Activated T-helper 17 cell treated with anti-CD3 and anti-CD28 coated beads, Interleukin-2, amount 50 U/mL, for 72 hours (primary cell): Measurements from ENCODE around the gene EMC8. TPM values are rescaled to one million over a fixed set of nuclear protein-coding genes. Genes with fewer than 3 reads are reported as not detected.

ENCODE experiments used
- ATAC-seq: fragments of 150-1000 bp; cut with Tn5 transposase; replicated peaks from 2 replicates; pipeline ENCODE4 v1.10.0; 2021; ENCODE audit warnings: mild to moderate bottlenecking, moderate library complexity
- H3K27ac Mint-ChIP-seq: one replicate; pipeline ENCODE4 v1.8.0; 2022; ENCODE audit warnings: mixed read lengths
- H3K27me3 Mint-ChIP-seq: one replicate; pipeline ENCODE4 v1.8.0; 2022; ENCODE audit warnings: mixed read lengths
- H3K36me3 Mint-ChIP-seq: one replicate; pipeline ENCODE4 v1.8.0; 2022; ENCODE audit warnings: low read depth, mild to moderate bottlenecking, mixed read lengths
- H3K4me1 Mint-ChIP-seq: one replicate; pipeline ENCODE4 v1.8.0; 2022; ENCODE audit warnings: mixed read lengths
- H3K4me3 Mint-ChIP-seq: one replicate; pipeline ENCODE4 v1.8.0; 2022; ENCODE audit warnings: mild to moderate bottlenecking, mixed read lengths
- H3K9me3 Mint-ChIP-seq: one replicate; pipeline ENCODE4 v1.8.0; 2022; ENCODE audit warnings: mixed read lengths
- total RNA-seq, 2 donors: library from RNA; stranded (reverse); gene quantifications; one replicate each; pipeline ENCODE4 v1.2.3, GENCODE V29; 2022

EMC8 gene
- total RNA-seq, 2 donors from 2014 or later, result 17.4 to 42.7 TPM

GRCh38 chr16:85774136-85774535 lies 25.2 kb downstream of the EMC8 start:
- Mint-ChIP-seq H3K4me3 (no peak overlapping the region), H3K9me3 (no peaks in the 10 kb centered on the region), H3K36me3 (peaks cover 30% of the 10 kb centered on the region), H3K4me1 (no peaks in the 10 kb centered on the region), H3K27ac (no peak overlapping the region), H3K27me3 (no peaks in the 10 kb centered on the region)
- no peak for ATAC-seq

GRCh38 chr16:85773044-85773443 lies 26.3 kb downstream of the EMC8 start:
- no peak for ATAC-seq
- Mint-ChIP-seq H3K4me1 (no peaks in the 10 kb centered on the region), H3K4me3 (no peak overlapping the region), H3K9me3 (no peaks in the 10 kb centered on the region), H3K36me3 (peaks cover 19% of the 10 kb centered on the region), H3K27me3 (no peaks in the 10 kb centered on the region), H3K27ac (no peak overlapping the region)

- no peaks in the 10 kb centered on the region for H3K36me3 Mint-ChIP-seq
- no peak overlapping the region for H3K27ac Mint-ChIP-seq
- no peak for ATAC-seq
- H3K9me3 Mint-ChIP-seq, result no peaks in the 10 kb centered on the region
- H3K27me3 Mint-ChIP-seq, result peaks cover 2% of the 10 kb centered on the region
- H3K4me1 Mint-ChIP-seq, result no peaks in the 10 kb centered on the region
- no peak overlapping the region for H3K4me3 Mint-ChIP-seq
Observed at GRCh38 chr16:85770741-85771140, 28.6 kb downstream of the EMC8 start.

GRCh38 chr16:85768199-85768598 lies 31.1 kb downstream of the EMC8 start:
- H3K27ac Mint-ChIP-seq, result no peak overlapping the region
- no peak overlapping the region for H3K4me3 Mint-ChIP-seq
- no peaks in the 10 kb centered on the region for H3K36me3 Mint-ChIP-seq
- peaks cover 2% of the 10 kb centered on the region for H3K27me3 Mint-ChIP-seq
- ATAC-seq, result no peak
- H3K4me1 Mint-ChIP-seq, result no peaks in the 10 kb centered on the region
- H3K9me3 Mint-ChIP-seq, result no peaks in the 10 kb centered on the region

- ATAC-seq, result peak; percentile 31
- Mint-ChIP-seq H3K27me3 (peaks cover 2% of the 10 kb centered on the region), H3K9me3 (no peaks in the 10 kb centered on the region), H3K27ac (no peak overlapping the region), H3K36me3 (no peaks in the 10 kb centered on the region), H3K4me1 (no peaks in the 10 kb centered on the region), H3K4me3 (no peak overlapping the region)
Observed at GRCh38 chr16:85767531-85767930, 31.8 kb downstream of the EMC8 start.

- ATAC-seq, result no peak
- H3K27ac Mint-ChIP-seq, result no peak overlapping the region
- no peaks in the 10 kb centered on the region for H3K9me3 Mint-ChIP-seq
- no peak overlapping the region for H3K4me3 Mint-ChIP-seq
- no peaks in the 10 kb centered on the region for H3K36me3 Mint-ChIP-seq
- peaks cover 6% of the 10 kb centered on the region for H3K27me3 Mint-ChIP-seq
- H3K4me1 Mint-ChIP-seq, result no peaks in the 10 kb centered on the region
Observed at GRCh38 chr16:85765767-85766166, 33.6 kb downstream of the EMC8 start.

GRCh38 chr16:85765211-85765610 lies 34.1 kb downstream of the EMC8 start:
- Mint-ChIP-seq H3K36me3 (no peaks in the 10 kb centered on the region), H3K4me1 (no peaks in the 10 kb centered on the region), H3K9me3 (no peaks in the 10 kb centered on the region), H3K27me3 (peaks cover 9% of the 10 kb centered on the region), H3K27ac (no peak overlapping the region), H3K4me3 (no peak overlapping the region)
- ATAC-seq, result no peak

GRCh38 chr16:85763616-85764015 lies 35.7 kb downstream of the EMC8 start:
- ATAC-seq, result no peak

GRCh38 chr16:85762970-85763369 lies 36.4 kb downstream of the EMC8 start:
- Mint-ChIP-seq H3K27ac (no peak overlapping the region), H3K4me3 (no peak overlapping the region), H3K4me1 (no peaks in the 10 kb centered on the region), H3K9me3 (no peaks in the 10 kb centered on the region), H3K27me3 (peaks cover 25% of the 10 kb centered on the region), H3K36me3 (no peaks in the 10 kb centered on the region)
- ATAC-seq, result no peak

More at GRCh38 chr16:85763616-85764015, 35.7 kb downstream of the EMC8 start:
- H3K4me3 Mint-ChIP-seq, result no peak overlapping the region
- H3K36me3 Mint-ChIP-seq, result no peaks in the 10 kb centered on the region
- peaks cover 24% of the 10 kb centered on the region for H3K27me3 Mint-ChIP-seq
- H3K27ac Mint-ChIP-seq, result no peak overlapping the region
- no peaks in the 10 kb centered on the region for H3K4me1 Mint-ChIP-seq
- H3K9me3 Mint-ChIP-seq, result no peaks in the 10 kb centered on the region

GRCh38 chr16:85761861-85762260 lies 37.5 kb downstream of the EMC8 start:
- Mint-ChIP-seq H3K36me3 (no peaks in the 10 kb centered on the region), H3K27me3 (peaks cover 22% of the 10 kb centered on the region), H3K4me1 (peaks cover 4% of the 10 kb centered on the region), H3K9me3 (no peaks in the 10 kb centered on the region), H3K4me3 (no peak overlapping the region), H3K27ac (no peak overlapping the region)
- no peak for ATAC-seq

- Mint-ChIP-seq H3K9me3 (no peaks in the 10 kb centered on the region), H3K4me3 (no peak overlapping the region), H3K27me3 (peaks cover 22% of the 10 kb centered on the region), H3K27ac (no peak overlapping the region), H3K36me3 (no peaks in the 10 kb centered on the region), H3K4me1 (peaks cover 4% of the 10 kb centered on the region)
- no peak for ATAC-seq
Observed at GRCh38 chr16:85759631-85760419, 39.5 kb downstream of the EMC8 start.

GRCh38 chr16:85759136-85759535 lies 40.2 kb downstream of the EMC8 start:
- Mint-ChIP-seq H3K36me3 (no peaks in the 10 kb centered on the region), H3K9me3 (no peaks in the 10 kb centered on the region), H3K4me1 (peaks cover 4% of the 10 kb centered on the region), H3K27ac (no peak overlapping the region), H3K27me3 (peaks cover 22% of the 10 kb centered on the region), H3K4me3 (no peak overlapping the region)
- ATAC-seq, result no peak

- Mint-ChIP-seq H3K9me3 (no peaks in the 10 kb centered on the region), H3K36me3 (no peaks in the 10 kb centered on the region), H3K27ac (no peak overlapping the region), H3K27me3 (peaks cover 25% of the 10 kb centered on the region), H3K4me3 (no peak overlapping the region), H3K4me1 (peaks cover 4% of the 10 kb centered on the region)
- peak; percentile 82 for ATAC-seq
Observed at GRCh38 chr16:85757341-85757822, 42.0 kb downstream of the EMC8 start.

GRCh38 chr16:85755929-85756768 lies 43.2 kb downstream of the EMC8 start:
- no peak overlapping the region for H3K27ac Mint-ChIP-seq
- peak; percentile 36 for ATAC-seq
- H3K36me3 Mint-ChIP-seq, result no peaks in the 10 kb centered on the region
- no peaks in the 10 kb centered on the region for H3K9me3 Mint-ChIP-seq
- H3K4me3 Mint-ChIP-seq, result no peak overlapping the region
- peaks cover 26% of the 10 kb centered on the region for H3K27me3 Mint-ChIP-seq
- H3K4me1 Mint-ChIP-seq, result peaks cover 4% of the 10 kb centered on the region

GRCh38 chr16:85754413-85754812 lies 44.9 kb downstream of the EMC8 start:
- no peak for ATAC-seq
- Mint-ChIP-seq H3K36me3 (no peaks in the 10 kb centered on the region), H3K4me1 (peaks cover 4% of the 10 kb centered on the region), H3K9me3 (no peaks in the 10 kb centered on the region), H3K27ac (no peak overlapping the region), H3K27me3 (peaks cover 19% of the 10 kb centered on the region), H3K4me3 (no peak overlapping the region)
